Measurements from ENCODE around the gene RAB12. TPM values are rescaled to one million over a fixed set of nuclear protein-coding genes. Genes with fewer than 3 reads are reported as not detected.

RAB12 gene
- total RNA-seq, 2 donors from 2014 or later: 22.0 to 27.0 TPM

GRCh38 chr18:8611916-8612576 lies 2.8 kb downstream of the RAB12 start:
- Mint-ChIP-seq H3K27ac (no peak overlapping the region), H3K27me3 (ENCODE audit: insufficient read depth) (peaks cover 12% of the 10 kb centered on the region), H3K36me3 (ENCODE audit: low read depth) (peaks cover 10% of the 10 kb centered on the region), H3K4me1 (peaks cover 38% of the 10 kb centered on the region), H3K4me3 (peak overlapping the region; percentile 77), H3K9me3 (no peaks in the 10 kb centered on the region)
- WGBS, 2 experiments (ENCODE audit: insufficient coverage in 1 of 2, insufficient read length in 1 of 2): 91 to 92% methylated on average over 11 to 17 of the region's 17 CpGs
- DNase-seq: no peak
- Histone ChIP-seq H3K9ac (ENCODE audit: extremely low read depth, low read length, poor library complexity, severe bottlenecking) (no peak overlapping the region), H3K36me3 (ENCODE audit: control insufficient read depth, insufficient read depth, low read length) (no peaks in the 10 kb centered on the region), H3K27me3 (ENCODE audit: control insufficient read depth, insufficient read depth, low read length, poor library complexity, severe bottlenecking) (peaks cover 7% of the 10 kb centered on the region), H3K9me3 (ENCODE audit: control insufficient read depth, low read length) (no peaks in the 10 kb centered on the region), H3K27ac (ENCODE audit: low read depth, low read length) (no peak overlapping the region), H3K4me1 (ENCODE audit: control insufficient read depth, insufficient read depth, low read length) (no peaks in the 10 kb centered on the region), H3K4me3 (ENCODE audit: low read length) (no peak overlapping the region)
- TF ChIP-seq CTCF (conservative IDR thresholded peaks at IDR 0.05): no peak

GRCh38 chr18:8614875-8615274 lies 5.6 kb downstream of the RAB12 start:
- WGBS, 2 experiments (ENCODE audit: insufficient coverage in 1 of 2, insufficient read length in 1 of 2): 93 to 94% methylated on average over 9 to 12 of the region's 12 CpGs
- DNase-seq: no peak
- Mint-ChIP-seq H3K4me1 (peaks cover 38% of the 10 kb centered on the region), H3K4me3 (no peak overlapping the region), H3K27me3 (ENCODE audit: insufficient read depth) (no peaks in the 10 kb centered on the region), H3K9me3 (no peaks in the 10 kb centered on the region), H3K36me3 (ENCODE audit: low read depth) (peaks cover 22% of the 10 kb centered on the region), H3K27ac (peak overlapping the region; percentile 65)
- Histone ChIP-seq H3K9me3 (ENCODE audit: control insufficient read depth, low read length) (no peaks in the 10 kb centered on the region), H3K9ac (ENCODE audit: extremely low read depth, low read length, poor library complexity, severe bottlenecking) (no peak overlapping the region), H3K36me3 (ENCODE audit: control insufficient read depth, insufficient read depth, low read length) (peaks cover 3% of the 10 kb centered on the region), H3K4me1 (ENCODE audit: control insufficient read depth, insufficient read depth, low read length) (no peaks in the 10 kb centered on the region), H3K27ac (ENCODE audit: low read depth, low read length) (no peak overlapping the region), H3K4me3 (ENCODE audit: low read length) (no peak overlapping the region), H3K27me3 (ENCODE audit: control insufficient read depth, insufficient read depth, low read length, poor library complexity, severe bottlenecking) (no peaks in the 10 kb centered on the region)
- TF ChIP-seq CTCF (conservative IDR thresholded peaks at IDR 0.05): no peak

- TF ChIP-seq CTCF (conservative IDR thresholded peaks at IDR 0.05): no peak
- Mint-ChIP-seq H3K9me3 (no peaks in the 10 kb centered on the region), H3K4me3 (no peak overlapping the region), H3K27ac (peak overlapping the region; percentile 31), H3K36me3 (ENCODE audit: low read depth) (peaks cover 23% of the 10 kb centered on the region), H3K4me1 (peaks cover 36% of the 10 kb centered on the region), H3K27me3 (ENCODE audit: insufficient read depth) (no peaks in the 10 kb centered on the region)
- Histone ChIP-seq H3K27ac (ENCODE audit: low read depth, low read length) (no peak overlapping the region), H3K9me3 (ENCODE audit: control insufficient read depth, low read length) (peaks cover 4% of the 10 kb centered on the region), H3K9ac (ENCODE audit: extremely low read depth, low read length, poor library complexity, severe bottlenecking) (no peak overlapping the region), H3K27me3 (ENCODE audit: control insufficient read depth, insufficient read depth, low read length, poor library complexity, severe bottlenecking) (no peaks in the 10 kb centered on the region), H3K4me1 (ENCODE audit: control insufficient read depth, insufficient read depth, low read length) (no peaks in the 10 kb centered on the region), H3K36me3 (ENCODE audit: control insufficient read depth, insufficient read depth, low read length) (peaks cover 3% of the 10 kb centered on the region), H3K4me3 (ENCODE audit: low read length) (no peak overlapping the region)
- WGBS, 2 experiments (ENCODE audit: insufficient coverage in 1 of 2, insufficient read length in 1 of 2): 62 to 77% methylated on average over 1 to 3 of the region's 4 CpGs
- no peak for DNase-seq
Measured at GRCh38 chr18:8615397-8616027, 6.3 kb downstream of the RAB12 start.

All from endodermal cell (in vitro differentiated cells).